Astrocyte of the spinal cord (primary cell): ENCODE measurements around the gene DIO1.
A peak's percentile ranks its signal among the peaks of the same experiment; 100 is the strongest.

Experiments used
- DNase-seq: peaks from one replicate; pipeline ENCODE4 v3.0.0; 2011; ENCODE audit warnings: low read depth, low spot score
- H3K4me3 ChIP-seq: 2 replicates; pipeline ENCODE4 v1.5.1; 2011; ENCODE audit warnings: low read depth, mild to moderate bottlenecking, low read length, moderate library complexity
- CTCF ChIP-seq: IDR thresholded peaks from 2 replicates; pipeline ENCODE4 v1.5.1; 2012; ENCODE audit warnings: low read depth, mild to moderate bottlenecking, low read length, inconsistent platforms
- in situ Hi-C: cut with HindIII; loops from 2 replicates; pipeline ENCODE4 v1.10.0; 2017; ENCODE audit warnings: low sequenced_read_pairs

The DIO1 gene

GRCh38 chr1:53945183-53945432 lies 51.1 kb downstream of the DIO1 start:
- in situ Hi-C loops, result no loop called here
- peak overlapping the region; percentile 77 for H3K4me3 ChIP-seq
- no peak for TF ChIP-seq CTCF
- no peak for DNase-seq

GRCh38 chr1:53945433-53946251 lies 51.7 kb downstream of the DIO1 start, which contains the start of gene IFT25:
Gene IFT25 (minus strand): TSS chr1:53945699. CDS start chr1:53940082, 5,617 bp downstream.
- TF ChIP-seq CTCF, result no peak
- in situ Hi-C loops, result no loop called here
- DNase-seq, result peak; percentile 98
- H3K4me3 ChIP-seq, result peak within 1 kb of the TSS; percentile 87

- in situ Hi-C loops, result no loop called here
- TF ChIP-seq CTCF, result peak; percentile 25
- DNase-seq, result no peak
Observed at GRCh38 chr1:53946252-53947171, 52.5 kb downstream of the DIO1 start, which contains the start of gene LRRC42. Gene LRRC42 (plus strand): TSS chr1:53946350. CDS start chr1:53952000, 5,650 bp downstream.

GRCh38 chr1:53947172-53947907 lies 53.4 kb downstream of the DIO1 start:
- no peak for DNase-seq
- H3K4me3 ChIP-seq, result peak overlapping the region; percentile 87
- TF ChIP-seq CTCF, result no peak
- in situ Hi-C loops, result no loop called here

More at GRCh38 chr1:53946252-53947171, 52.5 kb downstream of the DIO1 start, which contains the start of gene LRRC42:
- peak within 1 kb of the TSS; percentile 87 for H3K4me3 ChIP-seq

- in situ Hi-C loops, result no loop called here
- no peak overlapping the region for H3K4me3 ChIP-seq
- TF ChIP-seq CTCF, result no peak
- DNase-seq, result no peak
Observed at GRCh38 chr1:53948291-53948690, 54.3 kb downstream of the DIO1 start.
